ENCODE results near the gene LBX2.
A peak's percentile ranks its signal among the peaks of the same experiment; 100 is the strongest.

Gene LBX2

DNA sequence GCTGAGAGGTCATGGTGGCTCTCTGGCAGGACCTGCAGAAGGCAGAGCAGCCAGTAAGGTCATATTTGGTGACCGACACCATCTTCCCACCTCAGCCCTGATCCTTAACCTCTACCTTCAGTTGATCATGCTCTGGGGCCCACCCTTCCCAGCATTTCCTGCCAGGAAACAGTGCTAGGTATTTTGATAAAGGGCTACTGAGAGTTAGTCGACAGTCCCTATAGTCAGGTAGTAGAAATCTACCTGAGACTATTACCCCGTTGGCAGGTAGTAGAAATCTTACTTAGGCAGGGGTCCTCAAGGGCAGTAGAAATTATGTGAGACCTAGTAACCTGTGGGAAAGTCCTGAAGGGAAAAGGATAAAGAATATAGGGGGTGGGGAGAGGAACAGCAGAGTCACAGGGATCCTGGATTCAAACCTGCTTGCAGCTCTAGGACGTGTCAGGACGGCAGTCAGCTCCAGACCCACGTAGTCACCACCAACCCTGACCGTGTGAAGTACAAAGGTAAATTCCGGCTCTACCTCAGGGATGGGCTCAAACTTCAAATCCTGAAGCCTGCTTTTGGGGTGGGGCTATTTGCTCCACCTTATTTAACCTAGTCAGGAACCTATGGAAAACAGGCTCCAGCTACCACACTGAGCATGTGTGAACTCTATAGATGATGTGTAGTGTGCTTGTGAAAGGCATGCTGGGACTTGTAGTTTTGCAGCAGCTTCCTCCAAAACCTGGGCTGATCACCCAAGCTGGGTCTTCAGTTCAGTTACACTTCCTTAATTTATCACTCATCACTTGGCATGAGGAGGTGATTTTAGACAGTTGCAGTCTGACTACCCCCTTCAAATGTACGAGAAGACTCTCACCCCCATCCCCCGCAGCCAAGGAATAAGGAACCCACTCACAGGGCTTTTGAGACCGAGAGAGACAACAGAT lies 26.6 kb upstream of the LBX2 start, which contains the start of gene DQX1:
Gene DQX1 (minus strand): TSS at position 515 of the 932 bp plus-strand sequence. CDS start 502 bp downstream, at position 13.
- peak; percentile 11 for DNase-seq

DNA sequence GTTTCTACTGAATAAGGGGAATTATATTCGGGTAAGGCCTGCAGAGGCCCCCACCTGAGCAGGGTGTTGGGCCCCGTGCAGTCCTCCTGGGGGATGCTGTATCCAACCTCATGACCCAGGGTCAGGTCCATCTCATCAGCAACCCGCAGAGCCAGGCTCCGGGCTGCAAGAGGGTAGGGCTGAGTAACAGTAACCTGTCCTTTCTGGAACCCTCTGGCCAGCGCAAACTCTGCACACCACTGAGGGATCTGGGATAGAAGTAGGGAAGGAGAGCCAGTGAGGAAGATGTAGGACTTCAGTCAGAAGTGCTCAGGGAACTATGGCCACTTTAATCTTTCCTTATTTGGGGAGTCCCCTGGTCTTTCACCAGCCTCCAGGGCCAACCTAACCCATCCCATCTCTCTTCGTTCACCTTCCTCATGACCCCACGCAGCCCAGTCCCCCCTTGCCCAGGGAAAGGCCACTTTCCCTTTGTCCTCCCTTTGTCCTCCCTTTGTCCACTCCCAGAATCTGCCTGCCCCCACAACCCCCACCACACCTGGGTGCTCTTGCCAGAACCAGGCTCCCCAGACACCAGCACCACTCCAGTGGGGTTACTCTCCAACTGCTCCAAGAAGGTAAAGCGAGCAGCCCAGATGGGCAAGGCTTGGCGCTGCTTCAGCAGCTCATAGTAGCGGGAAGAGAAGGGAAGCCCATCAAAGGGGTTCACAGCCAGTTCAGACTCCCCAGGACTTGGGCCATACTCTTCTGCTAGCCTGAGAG lies 25.7 kb upstream of the LBX2 start:
- DNase-seq, result no peak

DNA sequence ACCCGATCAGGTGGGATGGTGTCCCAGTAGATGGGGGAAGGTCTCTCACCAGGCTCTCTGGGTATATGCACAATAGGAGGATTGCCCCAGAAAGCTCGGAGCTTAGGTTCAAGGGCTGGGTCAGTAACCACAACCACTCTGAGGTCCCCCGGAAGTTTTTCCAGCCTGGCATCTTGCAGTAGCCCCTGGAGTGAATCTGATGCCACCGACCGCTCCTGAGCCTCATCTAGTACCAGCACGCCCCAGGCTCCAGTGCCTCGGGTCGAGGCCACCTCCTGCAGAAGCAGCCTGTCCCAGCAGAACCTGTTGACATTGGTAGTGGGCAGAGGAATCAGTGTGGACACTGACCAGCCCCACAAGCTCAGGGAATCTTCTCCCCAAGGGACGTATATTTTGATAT lies 24.6 kb upstream of the LBX2 start:
- DNase-seq, result no peak

DNA sequence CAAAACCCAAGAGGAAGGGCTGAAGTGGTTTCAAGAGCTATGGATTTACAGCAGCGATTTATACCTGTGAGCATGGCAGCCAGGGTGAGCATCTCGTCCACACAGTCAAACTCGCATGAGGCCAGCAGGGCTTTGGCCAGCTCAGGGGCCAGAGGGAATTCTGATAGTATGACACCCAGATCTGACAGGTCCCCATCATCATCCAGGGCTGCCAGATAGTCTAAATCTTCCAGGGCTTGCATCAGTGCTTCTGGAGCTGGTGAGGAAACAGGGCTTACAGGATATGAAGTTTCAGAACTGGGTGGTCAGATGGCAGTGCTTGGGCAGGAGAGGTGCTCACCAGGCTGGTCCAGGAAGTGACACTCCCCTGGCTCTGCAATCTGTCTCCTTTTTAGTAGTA lies 23.1 kb upstream of the LBX2 start:
- no peak for DNase-seq

DNA sequence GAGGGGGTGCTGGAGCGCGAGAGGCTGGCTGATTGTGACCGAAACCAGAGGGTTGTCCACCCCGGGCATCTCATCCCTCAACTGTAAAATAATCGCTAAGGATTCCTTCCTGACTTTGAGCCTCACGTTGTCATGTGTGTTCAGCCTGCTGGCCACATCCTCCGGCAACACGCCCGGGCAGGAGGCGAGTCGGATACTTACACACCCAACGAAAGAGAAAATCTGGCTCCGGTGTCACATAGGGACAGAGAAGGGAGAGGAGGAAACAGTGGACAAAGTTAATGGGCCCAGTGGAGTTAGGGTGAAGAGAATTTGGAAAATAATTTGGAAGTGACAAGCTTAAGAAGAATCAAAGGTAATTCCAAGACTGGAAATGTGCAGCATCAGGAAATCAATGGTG lies 17.2 kb upstream of the LBX2 start:
- no peak for DNase-seq

DNA sequence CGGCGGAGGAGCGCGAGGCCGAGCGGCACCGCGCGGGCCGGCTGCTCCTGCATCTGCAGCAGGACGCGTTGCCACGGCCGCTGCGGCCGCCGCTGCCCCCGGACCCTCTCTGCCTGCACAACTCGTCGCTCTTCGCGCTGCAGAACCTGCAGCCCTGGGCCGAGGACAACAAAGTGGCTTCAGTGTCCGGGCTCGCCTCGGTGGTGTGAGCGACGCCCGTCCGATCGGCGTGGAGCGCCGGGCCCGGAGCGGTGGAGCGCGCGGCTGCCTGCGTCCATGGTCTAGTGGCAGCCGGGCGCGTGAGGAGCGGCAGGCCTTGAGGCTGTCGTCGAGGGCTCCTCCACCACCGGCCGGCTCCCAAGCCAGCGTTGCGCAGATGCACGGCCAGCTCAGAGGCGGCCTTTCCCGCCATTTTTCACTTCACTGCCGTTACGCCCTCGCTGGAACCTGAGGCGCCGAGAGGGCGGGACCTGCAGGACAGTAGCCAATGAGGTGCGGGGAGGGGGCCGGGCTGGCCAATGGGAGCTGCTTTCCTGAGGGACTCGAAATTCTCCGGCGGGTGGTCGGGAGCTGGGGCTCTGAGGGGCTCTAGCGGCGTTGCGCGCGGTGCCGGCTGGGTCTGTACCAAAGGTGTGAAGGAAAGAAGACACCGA lies 16.7 kb upstream of the LBX2 start:
- DNase-seq, result no peak

DNA sequence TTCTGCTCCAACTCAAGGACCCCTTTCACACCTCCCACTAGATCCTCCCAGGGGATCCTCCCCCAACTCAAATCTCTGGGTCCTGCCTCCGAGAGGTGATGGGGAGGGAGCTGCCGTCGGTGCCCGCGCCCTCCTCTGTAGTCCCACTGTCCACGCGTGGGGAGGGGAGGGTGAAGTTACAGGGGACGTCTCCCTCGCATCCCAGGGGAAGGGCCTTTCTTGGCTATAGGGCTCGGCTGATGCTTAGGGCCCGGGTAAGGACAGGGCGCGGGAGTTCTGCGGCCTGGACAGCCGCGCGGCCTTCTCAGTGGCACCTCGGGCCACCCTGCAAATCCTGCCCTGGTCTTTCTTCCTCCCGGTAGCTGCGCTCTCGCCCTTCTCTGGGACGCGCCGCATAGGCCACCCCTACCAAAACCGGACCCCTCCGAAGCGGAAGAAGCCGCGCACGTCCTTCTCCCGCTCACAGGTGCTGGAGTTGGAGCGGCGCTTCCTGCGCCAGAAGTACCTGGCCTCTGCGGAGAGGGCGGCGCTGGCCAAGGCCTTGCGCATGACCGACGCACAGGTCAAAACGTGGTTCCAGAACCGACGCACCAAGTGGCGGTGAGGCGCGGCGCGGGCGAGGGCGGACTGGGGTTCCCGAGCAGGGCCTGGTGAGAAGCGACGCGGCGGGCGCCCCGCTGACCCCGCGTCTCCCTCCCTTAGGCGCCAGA lies 16.0 kb upstream of the LBX2 start:
- no peak for DNase-seq

DNA sequence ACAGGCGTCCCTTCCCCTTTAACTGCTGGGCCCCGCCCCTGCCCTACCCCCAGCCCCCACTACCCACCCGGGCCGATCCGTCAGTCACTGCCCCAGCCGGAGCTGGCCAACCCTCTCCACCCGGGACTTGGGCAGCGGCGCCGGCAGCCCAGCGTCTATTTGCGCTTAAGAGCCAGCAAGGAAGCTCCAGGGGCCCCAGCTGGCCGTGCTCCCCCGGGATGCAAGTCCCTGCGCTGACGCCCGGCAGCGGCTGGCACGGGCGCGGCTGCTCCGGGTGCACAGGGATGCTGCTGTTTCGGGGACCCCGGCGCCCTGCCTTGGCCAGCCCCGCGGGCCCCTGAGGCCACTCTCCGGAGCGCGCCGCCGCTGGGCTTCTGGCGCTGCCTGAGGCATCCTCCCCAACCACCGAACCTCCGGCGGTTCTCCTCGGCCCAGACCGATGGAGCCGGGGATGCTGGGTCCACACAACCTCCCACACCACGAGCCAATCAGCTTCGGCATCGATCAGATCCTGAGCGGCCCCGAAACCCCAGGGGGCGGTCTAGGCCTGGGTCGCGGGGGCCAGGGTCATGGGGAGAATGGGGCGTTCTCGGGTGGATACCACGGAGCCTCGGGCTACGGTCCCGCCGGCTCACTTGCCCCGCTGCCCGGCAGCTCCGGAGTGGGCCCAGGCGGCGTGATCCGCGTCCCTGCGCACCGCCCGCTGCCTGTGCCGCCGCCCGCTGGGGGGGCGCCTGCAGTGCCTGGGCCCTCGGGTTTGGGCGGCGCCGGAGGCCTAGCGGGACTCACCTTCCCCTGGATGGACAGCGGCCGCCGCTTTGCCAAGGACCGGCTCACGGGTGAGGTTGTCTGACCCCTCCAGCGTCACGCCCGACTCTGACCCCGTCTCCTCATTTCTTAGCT lies 15.2 kb upstream of the LBX2 start, which contains the start of gene TLX2:
Gene TLX2 (plus strand): TSS at position 83 of the 903 bp plus-strand sequence. CDS start 357 bp downstream, at position 440.
- DNase-seq, result peak; percentile 12

DNA sequence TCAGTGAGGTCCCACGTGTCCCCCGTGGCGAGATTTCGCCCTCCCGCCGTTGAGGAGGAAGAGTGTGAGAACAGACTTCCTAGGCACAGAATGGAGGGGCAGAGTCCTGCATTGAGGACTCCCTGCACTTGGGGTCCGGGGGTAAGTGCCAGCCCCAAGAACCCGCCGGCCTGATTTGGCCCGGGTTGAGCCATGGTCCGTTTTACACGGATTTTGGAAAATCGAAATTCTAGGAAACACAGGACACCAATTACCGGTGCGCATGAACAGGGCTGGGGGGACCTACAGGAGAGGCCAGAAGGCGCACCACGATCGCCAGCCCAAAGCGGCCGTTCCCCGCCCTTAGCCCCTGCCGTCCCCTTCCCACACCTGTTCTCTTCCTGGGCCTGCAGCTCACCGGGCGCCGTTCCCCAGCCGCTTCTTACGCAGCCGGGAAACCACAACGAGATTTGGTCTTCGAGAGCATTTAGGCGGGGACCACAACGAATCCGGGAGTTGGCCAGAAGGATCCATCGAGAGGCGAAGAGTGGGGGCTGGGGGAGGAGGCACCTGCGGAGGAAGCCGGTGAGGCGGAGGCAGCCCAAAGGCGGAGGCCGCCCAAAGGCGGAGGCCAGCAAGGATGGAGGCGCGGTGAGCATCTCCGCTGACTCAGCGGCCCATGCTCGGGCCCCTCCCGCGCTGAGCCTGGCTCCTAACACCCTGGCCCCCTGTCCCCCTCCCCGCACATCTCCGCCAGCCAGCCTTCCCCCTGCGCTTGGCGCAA lies 14.4 kb upstream of the LBX2 start:
- no peak for DNase-seq

DNA sequence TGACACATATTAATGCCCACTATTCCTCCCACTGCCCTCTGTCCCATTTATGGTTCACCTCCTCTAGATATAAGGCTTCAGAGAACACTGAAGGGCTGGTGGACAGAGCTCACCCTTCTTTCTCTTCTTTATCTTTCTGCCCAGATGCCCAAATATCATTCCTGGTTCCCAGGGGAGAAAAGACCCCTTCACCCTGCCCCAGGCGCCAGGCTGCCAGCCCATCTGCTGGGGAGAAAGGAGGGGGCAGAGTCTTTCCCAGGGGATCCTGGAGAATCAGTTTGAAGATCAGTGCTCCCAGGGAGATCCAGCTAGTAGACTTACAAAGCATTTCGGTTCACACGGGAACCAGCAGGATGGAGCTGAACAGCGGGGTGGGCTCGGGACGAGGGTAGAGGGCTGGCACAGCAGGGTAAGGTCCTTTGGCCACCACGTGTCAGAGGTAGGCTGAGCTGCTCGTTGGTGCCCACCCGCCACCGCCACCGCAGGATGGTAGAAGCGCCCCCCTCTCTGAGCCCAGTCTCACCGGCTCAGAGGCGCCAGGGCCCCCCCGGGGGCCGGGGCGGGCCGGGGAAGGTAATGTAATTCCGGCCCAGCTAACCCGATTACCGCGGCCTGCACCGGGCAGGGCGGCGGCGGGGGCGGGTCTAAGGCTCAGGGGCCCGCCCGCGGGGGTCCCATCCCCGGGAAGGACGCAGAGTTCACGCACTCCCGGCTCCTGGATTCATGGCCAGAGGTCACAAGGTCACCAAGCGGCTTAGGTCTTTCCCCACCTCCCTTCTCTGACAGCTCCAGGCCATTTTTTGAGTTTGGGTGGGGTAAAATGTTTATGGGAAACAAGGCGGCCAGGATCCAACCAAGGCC lies 13.6 kb upstream of the LBX2 start:
- DNase-seq, result no peak

DNA sequence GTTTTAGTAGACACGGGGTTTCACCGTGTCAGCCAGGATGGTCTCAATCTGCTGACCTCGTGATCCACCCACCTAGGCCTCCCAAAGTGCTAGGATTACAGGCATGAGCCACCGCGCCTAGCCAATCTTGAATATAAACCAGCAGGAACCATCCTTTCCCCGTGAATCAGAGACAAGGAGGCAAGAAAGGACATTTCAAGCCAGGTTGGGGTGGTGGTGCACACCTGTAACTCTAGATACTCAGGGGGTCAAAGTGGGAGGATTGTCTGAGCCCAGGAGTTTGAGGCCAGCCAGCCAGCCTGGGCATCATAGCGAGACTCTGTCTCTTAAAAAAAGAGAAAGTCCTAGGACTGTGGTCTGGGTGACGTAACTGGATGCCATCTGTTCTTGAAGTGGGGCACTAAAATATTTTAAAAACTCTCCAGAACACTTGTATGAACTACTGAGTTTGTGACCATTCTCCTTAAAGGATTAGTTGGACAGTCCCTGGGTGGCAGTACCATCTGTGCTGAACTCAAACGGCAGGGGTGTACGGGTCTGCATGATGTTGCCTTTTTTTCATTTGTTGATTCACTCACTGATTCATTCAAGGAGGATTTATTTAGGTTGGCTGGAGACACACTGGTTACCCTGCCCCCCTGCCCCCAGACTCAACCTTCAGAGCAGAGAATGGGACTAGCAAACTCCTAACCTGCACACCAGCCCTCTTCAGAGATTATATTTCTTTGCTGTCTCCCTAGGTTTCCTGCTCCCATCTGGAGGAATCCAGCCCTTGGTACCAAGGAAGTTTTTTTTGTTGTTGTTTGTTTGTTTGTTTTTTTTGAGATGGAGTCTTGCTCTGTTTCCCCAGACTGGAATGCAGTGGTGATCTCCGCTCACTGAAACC lies 11.9 kb upstream of the LBX2 start:
- DNase-seq, result no peak

DNA sequence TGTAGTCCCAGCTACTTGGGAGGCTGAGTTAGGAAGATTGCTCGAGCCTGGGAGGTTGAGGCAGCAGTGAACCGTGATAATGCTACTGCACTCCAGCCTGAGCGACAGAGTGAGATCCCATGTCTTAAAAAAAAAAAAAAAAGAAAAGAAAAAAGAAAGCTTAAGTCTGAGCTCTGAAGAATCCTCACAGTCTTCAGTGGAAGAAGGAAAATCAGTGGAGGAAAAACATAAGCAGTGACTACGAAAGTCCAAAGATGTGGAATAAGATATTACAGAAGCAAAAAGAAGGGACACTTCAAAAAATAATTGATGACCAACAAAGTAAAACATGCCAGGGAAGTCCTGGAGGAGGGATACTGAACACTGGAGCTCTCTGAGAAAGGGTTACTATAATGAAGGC lies 10.9 kb upstream of the LBX2 start:
- no peak for DNase-seq

DNA sequence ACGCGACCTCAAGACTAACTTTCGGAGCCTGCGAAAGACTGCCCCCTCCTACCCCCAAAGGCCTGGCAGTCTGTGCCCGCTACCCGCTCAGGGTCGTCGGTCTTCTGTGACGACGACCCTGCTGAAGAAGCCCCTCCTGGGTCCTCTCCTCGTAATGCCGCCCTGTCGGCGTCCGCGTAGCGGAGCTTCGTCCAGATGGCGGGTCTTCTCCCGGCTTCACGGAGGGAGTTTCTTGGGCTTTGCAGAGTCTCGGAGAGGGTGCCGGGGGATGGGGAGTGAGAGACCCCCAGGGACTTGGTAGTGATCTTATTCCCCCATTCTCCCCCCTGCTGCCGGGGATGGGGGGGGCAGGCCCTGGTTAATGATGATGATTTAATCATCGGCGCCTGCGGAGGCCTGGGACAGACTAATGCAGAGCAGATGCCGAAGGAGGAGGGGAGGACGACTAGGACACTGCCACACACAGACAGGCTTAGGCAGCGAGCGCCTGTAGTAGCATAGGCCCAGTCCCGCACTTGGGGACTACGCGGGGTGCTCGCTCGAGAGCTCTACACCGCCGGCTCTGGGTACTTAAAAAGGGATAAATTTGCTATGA lies 8.6 kb upstream of the LBX2 start:
- DNase-seq, result peak; percentile 21

DNA sequence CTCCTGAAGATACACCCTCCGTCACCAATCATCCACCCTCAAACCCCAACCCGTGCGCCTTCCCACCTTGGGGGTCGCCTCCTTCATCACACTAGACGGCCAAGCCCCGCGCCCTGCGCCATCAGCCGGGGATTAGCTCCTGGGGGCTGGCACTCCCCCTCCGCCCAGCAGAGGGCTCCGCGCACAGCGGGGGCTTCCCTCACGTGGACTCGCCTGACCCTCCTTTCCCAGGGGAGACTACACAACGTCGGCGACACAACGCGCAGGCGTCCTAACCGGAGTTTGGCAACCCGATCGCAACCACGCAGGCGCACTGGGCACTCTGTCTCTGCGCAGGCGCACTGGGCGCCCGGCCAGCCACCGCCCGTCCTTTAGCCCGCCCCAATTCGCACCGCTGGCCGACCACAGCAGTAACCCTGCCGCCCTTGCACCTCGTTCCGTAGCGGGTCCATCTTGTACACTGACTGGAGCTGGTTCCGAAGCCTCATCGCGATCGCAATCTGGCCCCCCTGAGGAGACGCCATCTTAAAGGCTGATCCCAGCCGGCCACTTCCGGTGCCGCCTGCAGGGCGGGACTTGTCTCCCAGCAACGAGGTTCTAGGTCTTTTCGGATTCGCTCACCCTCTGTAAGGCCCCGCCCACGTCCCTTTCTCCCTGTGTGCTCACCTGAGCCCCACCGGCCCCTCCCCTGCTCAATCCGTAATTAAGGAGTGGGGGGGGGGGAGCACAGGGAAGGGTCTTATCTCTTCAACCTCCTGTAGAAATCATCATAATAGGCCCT lies 7.9 kb upstream of the LBX2 start, which contains the start of gene PCGF1:
Gene PCGF1 (minus strand): TSS at position 551 of the 781 bp plus-strand sequence. CDS start 27 bp downstream, at position 524.
- peak; percentile 99 for DNase-seq

DNA sequence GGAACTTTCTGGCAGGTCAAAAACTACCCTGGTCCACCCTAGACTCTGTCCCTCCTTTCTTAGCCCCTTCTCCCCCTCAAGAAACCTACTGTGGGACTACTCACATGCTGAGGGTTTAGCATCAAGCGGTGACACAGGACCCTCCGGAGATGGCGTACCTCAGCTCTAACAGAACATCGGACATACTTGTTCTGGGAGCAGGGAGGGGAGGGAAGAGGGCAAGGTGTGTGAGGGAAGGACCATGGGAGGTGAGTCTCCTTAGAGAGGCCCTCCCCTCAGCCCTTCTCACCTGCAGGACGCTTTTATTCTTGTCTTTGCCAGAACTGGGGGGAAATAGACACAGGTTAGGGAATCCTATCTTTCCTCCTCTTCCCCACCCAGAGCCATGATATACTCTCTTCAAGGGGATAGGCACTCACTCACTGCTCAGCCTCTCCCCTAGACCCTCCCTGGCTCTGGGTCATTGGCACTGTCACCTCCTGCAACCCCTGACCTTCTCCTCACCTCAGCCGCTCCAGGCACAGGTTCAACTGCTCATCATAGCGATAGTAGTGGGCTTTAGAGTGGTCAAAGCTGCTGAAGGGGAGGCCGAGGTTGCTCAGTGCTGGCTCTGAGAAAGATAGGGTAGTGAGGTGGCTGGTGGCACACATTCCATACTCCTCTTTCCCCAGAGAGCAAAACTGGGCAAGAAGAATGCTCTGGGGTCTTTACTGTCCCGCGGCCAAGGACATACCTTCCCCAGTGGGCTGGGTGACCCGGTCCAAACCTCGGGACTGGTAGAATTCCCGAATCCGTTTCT lies 6.2 kb upstream of the LBX2 start:
- DNase-seq, result no peak

DNA sequence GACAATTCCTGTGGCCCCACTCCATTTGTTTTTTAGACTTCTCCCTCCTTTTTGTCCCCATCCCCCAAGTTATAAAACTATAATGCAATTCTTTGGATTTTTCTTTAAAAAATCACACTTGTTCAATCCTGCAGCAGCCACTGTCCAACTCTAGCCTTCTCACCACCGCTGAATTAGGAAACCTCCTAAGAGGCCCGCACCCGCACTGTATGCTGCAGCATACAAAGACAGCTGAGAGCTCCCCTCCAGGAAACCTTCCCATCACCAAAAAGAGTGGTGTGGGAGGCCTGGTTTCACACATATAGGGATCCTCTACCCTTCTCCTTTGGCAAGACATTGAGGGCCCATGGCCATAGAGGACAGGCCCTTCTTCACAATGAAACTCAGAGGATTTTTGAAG lies 5.2 kb upstream of the LBX2 start:
- DNase-seq, result no peak

Data from NCI-H345 (cell line).